Loucy (cell line): Measurements from ENCODE around the gene TAS2R40.

Source experiments
- H2AFZ ChIP-seq: fragments of 200-600 bp; sonication (generic); 2 replicates; pipeline ENCODE4 v1.6.0; 2016; ENCODE audit warnings: antibody characterized with exemption, mild to moderate bottlenecking, low read length, moderate library complexity
- H3F3A ChIP-seq: fragments of 200-600 bp; 2 replicates; pipeline ENCODE4 v1.6.0; 2016; ENCODE audit warnings: antibody characterized with exemption, low read depth, mild to moderate bottlenecking
- H3K27me3 ChIP-seq: fragments of 200-600 bp; sonication (generic); 2 replicates; pipeline ENCODE4 v1.6.1; 2014; ENCODE audit warnings: low read length, mild to moderate bottlenecking; ENCODE audit not compliant: insufficient read depth, poor library complexity, severe bottlenecking
- H3K36me3 ChIP-seq: fragments of 200-600 bp; sonication (generic); 2 replicates; pipeline ENCODE4 v1.6.1; 2016; ENCODE audit warnings: low read length; ENCODE audit not compliant: insufficient read depth
- H3K4me1 ChIP-seq: fragments of 200-600 bp; sonication (generic); 2 replicates; pipeline ENCODE4 v1.5.1; 2014; ENCODE audit warnings: low read length, mild to moderate bottlenecking; ENCODE audit not compliant: insufficient read depth, poor library complexity, severe bottlenecking
- H3K4me2 ChIP-seq: fragments of 200-600 bp; sonication (generic); 2 replicates; pipeline ENCODE4 v1.6.0; 2014; ENCODE audit warnings: antibody characterized with exemption, low read length, low read depth, mild to moderate bottlenecking; ENCODE audit not compliant: poor library complexity, severe bottlenecking
- H3K4me3 ChIP-seq: fragments of 200-600 bp; sonication (generic); 2 replicates; pipeline ENCODE4 v1.5.1; 2014; ENCODE audit warnings: low read length, mild to moderate bottlenecking, mixed read lengths; ENCODE audit not compliant: poor library complexity, severe bottlenecking
- H3K79me2 ChIP-seq: fragments of 200-600 bp; sonication (generic); 2 replicates; pipeline ENCODE4 v1.6.1; 2014; ENCODE audit warnings: low read length; ENCODE audit not compliant: insufficient read depth
- H3K9ac ChIP-seq: fragments of 200-600 bp; sonication (generic); 2 replicates; pipeline ENCODE4 v1.6.0; 2014; ENCODE audit warnings: mild to moderate bottlenecking, low read depth, low read length, moderate library complexity; ENCODE audit not compliant: poor library complexity, severe bottlenecking
- H3K9me2 ChIP-seq: fragments of 200-600 bp; sonication (generic); replicated peaks from 2 replicates; pipeline ENCODE4 v1.6.1; 2016; ENCODE audit warnings: low read depth, low read length, mixed read lengths
- H3K9me3 ChIP-seq: fragments of 200-600 bp; sonication (generic); 2 replicates; pipeline ENCODE4 v1.6.1; 2014; ENCODE audit warnings: mild to moderate bottlenecking, antibody characterized with exemption, low read length, low read depth; ENCODE audit not compliant: insufficient read depth
- H4K20me1 ChIP-seq: fragments of 200-600 bp; sonication (generic); 2 replicates; pipeline ENCODE4 v1.6.0; 2014; ENCODE audit warnings: antibody characterized with exemption, low read length, mild to moderate bottlenecking; ENCODE audit not compliant: insufficient read depth, poor library complexity, severe bottlenecking
- EZH2phosphoT487 ChIP-seq: fragments of 200-600 bp; IDR thresholded peaks from 2 replicates; pipeline ENCODE4 v1.6.1; 2018; ENCODE audit warnings: antibody characterized with exemption, mild to moderate bottlenecking, moderate library complexity, borderline replicate concordance
- TF ChIP-seq, protein P1 (sequence below): fragments of 200-600 bp; sonication (generic); conservative IDR thresholded peaks from 2 replicates; pipeline ENCODE4 v1.5.1; 2014; ENCODE audit warnings: mild to moderate bottlenecking, antibody characterized with exemption, low read length

The TAS2R40 gene

DNA sequence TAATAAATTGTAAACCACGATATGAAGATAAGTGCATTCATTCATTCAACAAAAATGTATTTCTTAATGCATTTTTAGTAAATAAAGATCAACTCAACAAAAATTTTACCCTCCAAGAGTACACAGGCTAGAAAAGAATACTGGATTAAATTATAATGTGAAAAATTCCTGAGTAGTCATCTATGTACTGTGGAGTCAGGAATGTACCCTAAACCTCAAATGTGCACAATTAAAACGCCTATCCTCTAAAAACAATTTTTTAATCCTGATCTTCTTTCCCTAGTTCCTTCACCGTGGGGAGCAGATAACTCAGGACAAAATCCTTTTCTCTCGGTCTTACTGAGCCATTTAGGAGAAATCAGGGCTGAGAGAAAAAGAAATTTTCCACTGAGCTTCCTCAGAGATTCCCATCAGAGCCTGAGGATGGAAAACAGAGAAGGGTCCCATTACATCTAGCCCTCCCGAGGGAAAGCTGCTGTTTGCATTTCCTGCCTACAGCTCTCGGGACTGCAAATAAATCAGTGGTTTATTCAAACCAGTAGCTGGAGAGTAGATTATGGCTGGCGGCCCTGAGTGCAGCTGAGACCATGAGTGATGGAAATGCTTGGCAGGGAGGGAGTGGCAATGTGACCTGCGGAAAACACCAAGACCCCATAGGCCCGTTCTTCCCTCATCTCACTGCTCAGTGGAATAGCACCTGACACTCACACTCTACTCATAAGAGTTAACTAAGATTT, 7.4 kb downstream of the TAS2R40 start:
- no peak overlapping the region for H3K4me3 ChIP-seq
- no peaks in the 10 kb centered on the region for H3K36me3 ChIP-seq
- H3K27me3 ChIP-seq = peaks cover 7% of the 10 kb centered on the region
- no peaks in the 10 kb centered on the region for H4K20me1 ChIP-seq
- H3K79me2 ChIP-seq = no peaks in the 10 kb centered on the region
- H3K9me2 ChIP-seq = no peaks in the 10 kb centered on the region
- no peak overlapping the region for H3K4me2 ChIP-seq
- TF ChIP-seq EZH2phosphoT487 = no peak
- TF ChIP-seq, protein P1, sequence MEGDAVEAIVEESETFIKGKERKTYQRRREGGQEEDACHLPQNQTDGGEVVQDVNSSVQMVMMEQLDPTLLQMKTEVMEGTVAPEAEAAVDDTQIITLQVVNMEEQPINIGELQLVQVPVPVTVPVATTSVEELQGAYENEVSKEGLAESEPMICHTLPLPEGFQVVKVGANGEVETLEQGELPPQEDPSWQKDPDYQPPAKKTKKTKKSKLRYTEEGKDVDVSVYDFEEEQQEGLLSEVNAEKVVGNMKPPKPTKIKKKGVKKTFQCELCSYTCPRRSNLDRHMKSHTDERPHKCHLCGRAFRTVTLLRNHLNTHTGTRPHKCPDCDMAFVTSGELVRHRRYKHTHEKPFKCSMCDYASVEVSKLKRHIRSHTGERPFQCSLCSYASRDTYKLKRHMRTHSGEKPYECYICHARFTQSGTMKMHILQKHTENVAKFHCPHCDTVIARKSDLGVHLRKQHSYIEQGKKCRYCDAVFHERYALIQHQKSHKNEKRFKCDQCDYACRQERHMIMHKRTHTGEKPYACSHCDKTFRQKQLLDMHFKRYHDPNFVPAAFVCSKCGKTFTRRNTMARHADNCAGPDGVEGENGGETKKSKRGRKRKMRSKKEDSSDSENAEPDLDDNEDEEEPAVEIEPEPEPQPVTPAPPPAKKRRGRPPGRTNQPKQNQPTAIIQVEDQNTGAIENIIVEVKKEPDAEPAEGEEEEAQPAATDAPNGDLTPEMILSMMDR = no peak
- H3F3A ChIP-seq = no peaks in the 10 kb centered on the region
- H3K9me3 ChIP-seq = no peaks in the 10 kb centered on the region
- H3K4me1 ChIP-seq = no peaks in the 10 kb centered on the region
- H2AFZ ChIP-seq = no peak overlapping the region
- no peak overlapping the region for H3K9ac ChIP-seq

- Histone ChIP-seq H3F3A (no peaks in the 10 kb centered on the region), H3K9ac (no peak overlapping the region), H3K4me3 (no peak overlapping the region), H3K4me1 (no peaks in the 10 kb centered on the region), H2AFZ (no peak overlapping the region), H3K9me2 (no peaks in the 10 kb centered on the region), H3K4me2 (no peak overlapping the region), H4K20me1 (no peaks in the 10 kb centered on the region), H3K79me2 (no peaks in the 10 kb centered on the region), H3K9me3 (0 out of 2 replicates have a peak, but pooled peaks cover 2% of the 10 kb centered on the region), H3K27me3 (peaks cover 9% of the 10 kb centered on the region), H3K36me3 (no peaks in the 10 kb centered on the region)
- TF ChIP-seq EZH2phosphoT487 = no peak
- TF ChIP-seq, protein P1 = no peak
These were observed 9.0 kb downstream of the TAS2R40 start for GRCh38 chr7:143230602-143231457.

GRCh38 chr7:143233816-143234532, 12.1 kb downstream of the TAS2R40 start:
- Histone ChIP-seq H3K79me2 (no peaks in the 10 kb centered on the region), H3K4me1 (no peaks in the 10 kb centered on the region), H3K9me2 (no peaks in the 10 kb centered on the region), H3F3A (no peaks in the 10 kb centered on the region), H3K9ac (no peak overlapping the region), H3K4me2 (no peak overlapping the region), H3K9me3 (peaks cover 8% of the 10 kb centered on the region; the same call in 1 of the 2 replicates), H3K27me3 (peaks cover 9% of the 10 kb centered on the region), H3K4me3 (no peak overlapping the region), H4K20me1 (no peaks in the 10 kb centered on the region), H3K36me3 (no peaks in the 10 kb centered on the region), H2AFZ (no peak overlapping the region)
- TF ChIP-seq EZH2phosphoT487 = no peak
- TF ChIP-seq, protein P1 = no peak
